ENCODE results near the gene FOXQ1.
"Not testable (repeated sequence)": the region's sequence is repeated elsewhere in the genome, so short reads cannot be mapped to it uniquely, and the experiment has no call there.

The FOXQ1 gene

GRCh38 chr6:1322696-1323219, 10.9 kb downstream of the FOXQ1 start:
- DNase-seq: no peak

GRCh38 chr6:1324936-1325335, 13.0 kb downstream of the FOXQ1 start:
- DNase-seq: no peak

GRCh38 chr6:1325461-1326309, 13.8 kb downstream of the FOXQ1 start:
- DNase-seq: no peak

GRCh38 chr6:1326535-1327121, 14.7 kb downstream of the FOXQ1 start:
- DNase-seq: no peak

GRCh38 chr6:1327630-1328029, 15.7 kb downstream of the FOXQ1 start:
- DNase-seq: no peak

DNA sequence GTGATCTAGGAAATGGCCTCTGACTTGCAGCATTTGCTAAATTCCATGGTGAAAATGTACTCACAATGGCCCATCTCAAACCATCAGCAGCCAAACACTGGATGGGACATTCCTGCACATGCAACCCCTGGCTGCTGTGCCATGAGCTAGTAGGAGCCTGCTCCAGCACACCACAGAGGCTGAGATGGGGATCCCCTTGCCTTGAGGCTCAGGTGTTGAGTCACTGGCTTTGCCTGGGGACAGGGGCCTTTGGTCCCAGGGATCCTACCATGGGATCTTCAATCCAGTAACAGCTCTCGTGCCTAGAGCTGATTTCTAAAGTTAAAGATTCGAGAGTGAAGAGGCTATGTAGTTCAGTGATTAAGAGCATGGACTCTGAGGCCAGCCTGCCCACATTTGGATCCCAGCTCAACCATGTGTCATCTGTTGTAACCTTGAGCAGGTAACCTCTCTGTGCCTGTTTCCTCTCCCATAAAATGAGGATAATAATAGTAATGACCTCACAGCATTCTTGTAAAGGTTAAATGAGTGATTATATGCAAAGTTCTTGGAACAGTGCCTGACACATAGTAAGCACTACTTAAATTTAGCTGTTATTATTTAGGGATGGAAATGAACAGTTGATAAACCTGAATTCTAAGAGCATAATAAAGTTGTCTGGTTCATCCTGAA, 16.4 kb downstream of the FOXQ1 start:
- DNase-seq: no peak

GRCh38 chr6:1329708-1330107, 17.8 kb downstream of the FOXQ1 start:
- DNase-seq: no peak

DNA sequence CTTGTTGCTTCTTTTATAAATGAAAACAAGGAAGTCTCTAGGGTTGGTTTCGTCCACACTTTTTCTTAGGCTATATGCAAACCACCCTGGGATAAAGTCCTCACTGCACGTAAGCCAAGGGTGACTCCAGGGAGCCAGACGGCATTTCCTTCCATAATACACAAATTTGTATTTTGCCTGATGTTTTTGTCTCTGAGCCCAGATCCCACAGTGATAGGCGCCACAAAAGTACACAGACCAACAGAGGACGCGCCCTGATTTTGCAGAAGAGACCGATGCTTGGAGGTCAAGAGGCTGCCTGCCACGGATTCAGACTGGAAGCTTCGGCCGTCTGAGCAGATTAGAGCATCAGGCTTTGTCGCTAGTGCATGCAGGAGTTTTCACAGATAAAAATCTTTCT, 22.8 kb downstream of the FOXQ1 start:
- no peak for DNase-seq

- no peak for DNase-seq
Observed at GRCh38 chr6:1335367-1336037, 23.6 kb downstream of the FOXQ1 start.

- no peak for DNase-seq
Observed at GRCh38 chr6:1336246-1336843, 24.4 kb downstream of the FOXQ1 start.

GRCh38 chr6:1337791-1338190, 25.9 kb downstream of the FOXQ1 start:
- DNase-seq: no peak

DNA sequence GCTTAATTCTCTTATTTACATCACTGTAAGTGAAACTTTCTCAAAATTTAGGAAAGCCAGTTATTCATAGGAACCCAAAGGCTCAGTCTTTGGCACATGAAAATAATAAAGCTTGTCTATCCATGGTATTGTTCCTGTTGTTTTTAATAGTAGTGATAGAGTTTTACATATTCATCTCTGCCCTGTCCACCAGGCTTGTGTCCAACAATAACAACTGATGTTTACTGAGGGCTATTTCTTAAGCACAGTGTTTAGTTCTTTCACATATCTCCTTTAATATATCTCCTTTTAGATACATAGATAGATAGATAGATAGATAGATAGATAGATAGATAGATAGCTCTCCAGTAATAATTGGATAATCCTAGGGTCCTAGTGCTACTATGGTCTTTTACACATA, 34.2 kb downstream of the FOXQ1 start:
- DNase-seq: no peak

DNA sequence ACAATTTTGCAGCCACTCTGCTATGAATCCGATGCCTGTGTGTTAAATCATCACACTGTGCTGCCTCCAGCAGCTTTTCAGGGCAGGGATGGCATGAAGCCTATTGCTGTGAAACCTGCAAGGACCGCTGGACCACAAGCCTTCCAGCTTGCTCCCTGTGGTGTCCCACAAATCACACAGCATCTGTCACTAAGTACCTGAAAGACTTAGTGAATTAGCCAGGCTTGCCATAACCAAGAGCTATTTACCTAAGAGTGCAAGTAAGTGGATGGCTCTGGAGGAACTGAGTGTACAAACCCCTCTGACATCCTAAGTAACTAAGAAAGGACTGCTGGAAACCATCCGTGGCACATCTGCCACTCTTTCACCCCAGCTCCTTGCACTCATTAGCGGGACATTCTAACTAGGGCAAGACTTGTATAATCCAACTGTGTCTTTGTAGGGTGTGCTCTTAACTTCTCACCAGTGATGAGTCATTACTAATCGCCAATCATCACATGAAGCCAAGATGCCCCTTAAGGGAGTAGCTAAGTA, 34.7 kb downstream of the FOXQ1 start:
- no peak for DNase-seq

- DNase-seq: no peak
Observed at GRCh38 chr6:1347161-1347560, 35.3 kb downstream of the FOXQ1 start.

GRCh38 chr6:1348675-1349074, 36.8 kb downstream of the FOXQ1 start:
- no peak for DNase-seq

- DNase-seq: no peak
Observed at GRCh38 chr6:1349655-1350054, 37.8 kb downstream of the FOXQ1 start.

DNA sequence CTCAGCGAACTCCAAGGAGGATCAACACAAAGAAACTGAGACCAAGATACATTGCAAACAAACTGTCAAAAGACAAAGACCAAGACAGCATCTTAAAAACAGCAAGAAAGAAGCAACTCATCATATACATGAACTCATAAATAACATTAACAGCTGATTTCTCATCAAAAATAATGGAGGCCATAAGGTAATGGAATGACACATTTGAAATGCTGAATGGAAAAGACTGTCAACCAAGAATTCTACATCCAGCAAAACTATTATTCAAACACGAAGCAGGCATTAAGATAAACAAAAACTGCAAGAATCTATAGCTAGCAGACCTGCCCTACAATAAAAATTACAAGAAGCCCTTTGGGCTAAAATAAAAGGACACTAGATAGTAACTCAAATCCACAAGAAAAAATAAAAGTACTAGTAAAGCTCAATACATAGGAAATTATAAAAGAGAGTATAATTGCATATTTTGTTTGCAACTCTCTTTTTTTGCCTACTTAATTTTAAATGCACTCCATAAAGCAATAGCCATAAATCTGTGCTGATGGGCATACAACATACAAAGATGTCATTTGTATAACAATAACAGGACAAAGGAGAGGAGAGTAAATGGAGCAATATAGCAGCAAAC, 39.6 kb downstream of the FOXQ1 start:
- DNase-seq: no peak

DNA sequence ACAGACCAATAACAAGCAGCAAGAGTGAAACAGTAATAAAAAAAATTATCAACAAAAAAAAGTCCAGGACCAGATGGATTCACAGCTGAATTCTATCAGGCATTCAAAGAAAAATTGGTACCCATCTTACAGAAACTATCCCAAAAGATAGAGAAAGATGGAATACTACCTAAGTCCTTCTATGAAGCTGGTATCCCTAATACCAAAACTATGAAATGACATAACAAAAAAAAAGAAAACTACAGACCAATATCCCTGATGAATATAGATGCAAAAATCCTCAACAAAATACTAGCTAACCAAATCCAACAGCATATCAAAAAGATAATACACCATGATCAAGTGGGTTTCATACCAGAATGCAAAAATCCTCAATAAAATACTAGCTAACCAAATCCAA, 43.2 kb downstream of the FOXQ1 start:
- not testable (repeated sequence) for DNase-seq

GRCh38 chr6:1361717-1362116, 49.8 kb downstream of the FOXQ1 start:
- DNase-seq: not testable (repeated sequence)

GRCh38 chr6:1362643-1363042, 50.7 kb downstream of the FOXQ1 start:
- no peak for DNase-seq

DNA sequence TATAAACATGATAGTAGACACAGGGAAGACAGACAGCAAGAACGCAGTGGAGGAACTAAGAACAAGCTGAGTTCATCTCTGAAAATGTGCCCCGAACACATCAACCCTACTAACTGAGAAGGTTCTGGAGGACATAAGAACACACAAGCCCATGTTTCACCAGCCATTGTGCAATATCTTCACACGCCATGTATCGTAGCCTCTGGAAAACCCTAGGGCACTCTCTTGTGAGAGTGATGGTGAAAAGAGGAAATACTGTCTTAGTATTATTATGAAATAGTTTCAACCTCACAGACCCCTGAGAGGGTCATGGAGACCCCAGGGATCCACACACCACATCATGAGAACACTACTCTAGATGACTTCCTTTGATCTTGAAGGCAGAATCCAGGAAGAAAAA, 51.4 kb downstream of the FOXQ1 start:
- DNase-seq: no peak

Data from CD4-positive, alpha-beta T cell treated with Interleukin-12 subunit alpha and Interleukin-12 subunit beta, for 1 hour (primary cell).